MCF 10A (cell line): ENCODE measurements around the gene CEP170. TPM values are rescaled to one million over a fixed set of nuclear protein-coding genes. Genes with fewer than 3 reads are reported as not detected.

Source experiments
- BruUV-seq: library from RNA; stranded (reverse); fragments of 400-500 nt; replicated peaks from 2 replicates; lab custom pipeline; 2021; lab: Mats Ljungman, UMichigan
- CTCF ChIA-PET: fragments of 300-600 bp; sonication (Branson Sonifier 250); formaldehyde crosslinking; extraction: SDS; loops from one replicate; lab custom pipeline; 2021; ENCODE audit warnings: antibody characterized with exemption, inconsistent platforms; lab: Yijun Ruan, JAX
- POLR2A ChIA-PET: fragments of 300-600, 350-650 bp; sonication (Branson Sonifier 250); formaldehyde crosslinking; extraction: SDS; loops from one replicate; lab custom pipeline; 2020; ENCODE audit warnings: antibody characterized with exemption, inconsistent platforms; lab: Yijun Ruan, JAX
- DNase-seq: peaks from one replicate; pipeline ENCODE4 v3.0.0-alpha.2; 2018; ENCODE audit not compliant: unreplicated experiment
- H3K27ac Mint-ChIP-seq: one replicate; pipeline ENCODE4 v1.8.0; 2022; ENCODE audit warnings: mild to moderate bottlenecking, low read depth, mixed read lengths; ENCODE audit not compliant: unreplicated experiment
- H3K27me3 Mint-ChIP-seq: one replicate; pipeline ENCODE4 v1.8.0; 2022; ENCODE audit warnings: mixed read lengths; ENCODE audit not compliant: insufficient read depth, unreplicated experiment
- H3K36me3 Mint-ChIP-seq: one replicate; pipeline ENCODE4 v1.8.0; 2022; ENCODE audit warnings: mild to moderate bottlenecking, moderate library complexity, mixed read lengths; ENCODE audit not compliant: insufficient read depth, unreplicated experiment
- H3K4me1 Mint-ChIP-seq: one replicate; pipeline ENCODE4 v1.8.0; 2022; ENCODE audit warnings: mixed read lengths; ENCODE audit not compliant: insufficient read depth, unreplicated experiment
- H3K4me3 Mint-ChIP-seq: one replicate; pipeline ENCODE4 v1.8.0; 2022; ENCODE audit warnings: mild to moderate bottlenecking, moderate library complexity, mixed read lengths; ENCODE audit not compliant: unreplicated experiment
- H3K9me3 Mint-ChIP-seq: one replicate; pipeline ENCODE4 v1.8.0; 2022; ENCODE audit warnings: mixed read lengths; ENCODE audit not compliant: unreplicated experiment
- CTCF ChIP-seq: fragments of 200-600 bp; IDR thresholded peaks from one replicate; pipeline ENCODE4 v1.8.0; 2022; ENCODE audit warnings: antibody characterized with exemption, mild to moderate bottlenecking; ENCODE audit not compliant: unreplicated experiment
- intact Hi-C: fragments of 100-400 bp; cut with micrococcal nuclease; formaldehyde crosslinking; loops from 2 replicates; pipeline ENCODE4 v1.14.1; 2022
- total RNA-seq: library from RNA; stranded (reverse); gene quantifications from 2 replicates; pipeline ENCODE4 v1.2.3, GENCODE V29; 2022

The CEP170 gene
- total RNA-seq, 1 experiment from 2014 or later: 182 TPM

- peak overlapping the region; percentile 96 for H3K27ac Mint-ChIP-seq
- peaks cover 28% of the 10 kb centered on the region for H3K4me1 Mint-ChIP-seq
- H3K36me3 Mint-ChIP-seq: peaks cover 49% of the 10 kb centered on the region
- no peak for TF ChIP-seq CTCF
- intact Hi-C loops: loop anchor here (1.0 kb wide), 1 partner anchor 39 kb away; the partner anchor contains the start of gene CEP170
- DNase-seq: peak; percentile 79
- CTCF ChIA-PET: interaction anchor here (0.5 to 1.7 kb wide), 9 partner anchors 8 to 818 kb away, joined by 3 to 7 read pairs (median 3); partner anchors contain the start of gene SDCCAG8
- peak overlapping the region; percentile 2 for H3K4me3 Mint-ChIP-seq
- no peaks in the 10 kb centered on the region for H3K27me3 Mint-ChIP-seq
- BruUV-seq: no TSS peak
- POLR2A ChIA-PET: interaction anchor here (0.6 to 5.6 kb wide), 12 partner anchors 8 to 1127 kb away, joined by 3 to 68 read pairs (median 4); partner anchors contain the start of genes CEP170 and SDCCAG8
- peaks cover 8% of the 10 kb centered on the region for H3K9me3 Mint-ChIP-seq
These were observed 39.6 kb upstream of the CEP170 start for GRCh38 chr1:243294723-243295121.

- Mint-ChIP-seq H3K27ac (peak overlapping the region; percentile 96), H3K9me3 (peaks cover 8% of the 10 kb centered on the region), H3K4me3 (peak overlapping the region; percentile 2), H3K4me1 (peaks cover 28% of the 10 kb centered on the region), H3K27me3 (no peaks in the 10 kb centered on the region), H3K36me3 (peaks cover 48% of the 10 kb centered on the region)
- ChIA-PET CTCF (interaction anchor here (0.5 to 1.7 kb wide), 11 partner anchors 8 to 1297 kb away, joined by 3 to 7 read pairs (median 3); partner anchors contain the start of gene SDCCAG8), POLR2A (interaction anchor here (0.6 to 5.6 kb wide), 14 partner anchors 8 to 1127 kb away, joined by 3 to 68 read pairs (median 4); partner anchors contain the start of genes CEP170 and SDCCAG8)
- intact Hi-C loops: loop anchor here (1.0 kb wide), 1 partner anchor 39 kb away; the partner anchor contains the start of gene CEP170
- DNase-seq: no peak
- BruUV-seq: TSS peak; percentile 90
- TF ChIP-seq CTCF: no peak
These were observed 39.1 kb upstream of the CEP170 start for GRCh38 chr1:243293941-243294722.

GRCh38 chr1:243292117-243292516 is 37.0 kb upstream of the CEP170 start:
- ChIA-PET POLR2A (no interaction called here), CTCF (interaction anchor here (0.6 to 0.7 kb wide), 2 partner anchors 30 to 1368 kb away, joined by 3 read pairs; no protein-coding TSS in a partner anchor)
- Mint-ChIP-seq H3K9me3 (peaks cover 8% of the 10 kb centered on the region), H3K36me3 (peaks cover 62% of the 10 kb centered on the region), H3K27ac (peak overlapping the region; percentile 16), H3K27me3 (no peaks in the 10 kb centered on the region), H3K4me1 (peaks cover 36% of the 10 kb centered on the region), H3K4me3 (no peak overlapping the region)
- no TSS peak for BruUV-seq
- intact Hi-C loops: no loop called here
- TF ChIP-seq CTCF: no peak
- DNase-seq: no peak

GRCh38 chr1:243291292-243291691 is 36.2 kb upstream of the CEP170 start:
- H3K4me3 Mint-ChIP-seq: no peak overlapping the region
- peaks cover 33% of the 10 kb centered on the region for H3K4me1 Mint-ChIP-seq
- no peak for DNase-seq
- CTCF ChIA-PET: interaction anchor here (1.0 kb wide), 1 partner anchor 15 kb away, joined by 3 read pairs; no protein-coding TSS in a partner anchor
- H3K27ac Mint-ChIP-seq: no peak overlapping the region
- BruUV-seq: no TSS peak
- no peak for TF ChIP-seq CTCF
- intact Hi-C loops: no loop called here
- peaks cover 8% of the 10 kb centered on the region for H3K9me3 Mint-ChIP-seq
- POLR2A ChIA-PET: no interaction called here
- H3K27me3 Mint-ChIP-seq: no peaks in the 10 kb centered on the region
- peaks cover 61% of the 10 kb centered on the region for H3K36me3 Mint-ChIP-seq
